HG03442 (cell line): Measurements from ENCODE around the gene TEX13B.
"Not testable (repeated sequence)": the region's sequence is repeated elsewhere in the genome, so short reads cannot be mapped to it uniquely, and the experiment has no call there.

Experiments used
- ATAC-seq: cut with Tn5 transposase; IDR thresholded peaks from one replicate; pipeline ENCODE4 v1.9.1; 2021; ENCODE audit warnings: mild to moderate bottlenecking, moderate library complexity; ENCODE audit not compliant: unreplicated experiment

Gene TEX13B

DNA sequence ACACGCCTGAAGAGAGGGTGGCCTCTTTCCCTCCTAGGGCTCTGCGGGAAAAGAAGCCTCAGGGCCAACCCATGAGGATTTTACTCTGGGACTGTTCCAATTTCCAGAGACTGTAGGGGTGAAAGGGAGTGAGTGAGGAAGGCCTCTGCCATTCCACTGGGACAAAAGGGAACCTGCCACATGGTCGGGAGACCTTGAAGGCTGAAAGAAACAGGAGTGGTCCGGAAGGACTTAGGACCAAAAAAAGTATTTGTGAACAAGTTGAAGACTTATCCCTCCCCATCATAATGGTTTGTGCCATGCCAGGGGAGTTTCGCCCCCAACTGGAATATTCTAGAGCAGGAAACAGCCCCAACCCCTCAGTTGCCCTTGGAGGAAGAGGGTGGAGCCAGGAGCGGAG lies at the start of gene TEX13B:
Gene TEX13B, minus strand, starts transcription at position 15 of the 400 bp plus-strand sequence. CDS start 243 bp downstream, outside the sequence.
- no peak for ATAC-seq

DNA sequence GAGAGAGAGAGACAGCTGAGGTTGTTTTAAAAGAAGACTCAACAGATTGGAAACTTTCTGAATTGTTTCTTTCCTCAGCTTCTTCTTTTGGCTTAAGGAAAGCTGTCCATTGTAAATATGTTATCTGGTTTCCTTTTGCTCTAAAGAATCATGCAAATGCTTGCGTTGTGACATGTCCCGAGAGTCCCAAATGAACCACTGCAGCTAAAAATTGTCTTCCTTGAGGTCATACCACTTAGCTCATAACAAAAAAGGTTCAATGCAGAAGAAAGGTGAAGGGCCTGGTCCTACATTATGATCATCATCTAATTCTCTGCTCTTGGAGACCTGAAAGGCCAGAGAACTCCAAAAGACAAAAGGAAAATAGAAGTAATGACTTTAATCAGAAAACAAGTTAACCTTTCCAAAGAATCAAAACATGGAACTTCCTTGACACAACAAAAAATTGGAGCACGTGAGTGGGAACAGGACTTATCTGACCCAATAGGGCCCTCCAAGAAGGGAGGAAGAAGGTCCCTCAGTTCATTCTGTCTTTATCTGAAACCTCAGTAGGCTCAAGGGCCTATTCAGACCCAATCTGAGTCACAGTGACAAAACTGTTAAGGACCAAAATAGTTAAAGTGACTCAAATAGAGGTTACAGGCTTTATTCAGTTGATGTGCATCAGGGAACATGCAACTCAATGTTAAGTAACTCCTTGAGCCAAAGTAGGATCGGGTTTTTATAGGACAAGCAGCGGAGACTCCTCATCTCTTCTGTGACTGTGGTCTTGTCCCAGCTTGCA lies 48.0 kb upstream of the TEX13B start:
- peak; percentile 81 for ATAC-seq

DNA sequence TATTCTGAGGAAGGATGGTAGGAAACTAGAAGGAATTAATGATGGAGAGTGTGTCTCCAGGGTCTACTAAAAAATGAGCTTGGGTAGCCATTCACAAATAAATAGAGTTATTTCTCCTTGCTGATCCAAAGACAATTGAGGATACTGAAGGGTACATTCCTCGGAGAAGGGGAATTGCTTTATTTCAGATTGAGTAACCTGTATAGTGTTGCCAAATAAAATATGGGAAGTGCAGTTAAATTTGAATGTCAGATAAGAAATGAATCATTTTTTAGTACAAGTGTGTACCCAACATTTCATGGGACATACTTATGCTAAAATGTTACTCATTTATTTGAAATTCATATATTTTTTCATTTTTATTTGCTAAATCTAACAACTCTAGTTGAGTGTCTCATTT lies 46.7 kb upstream of the TEX13B start:
- ATAC-seq = no peak

- no peak for ATAC-seq
These were observed 43.9 kb upstream of the TEX13B start for GRCh38 chrX:108025954-108026600.

GRCh38 chrX:108025376-108025775 lies 43.2 kb upstream of the TEX13B start:
- ATAC-seq = no peak

DNA sequence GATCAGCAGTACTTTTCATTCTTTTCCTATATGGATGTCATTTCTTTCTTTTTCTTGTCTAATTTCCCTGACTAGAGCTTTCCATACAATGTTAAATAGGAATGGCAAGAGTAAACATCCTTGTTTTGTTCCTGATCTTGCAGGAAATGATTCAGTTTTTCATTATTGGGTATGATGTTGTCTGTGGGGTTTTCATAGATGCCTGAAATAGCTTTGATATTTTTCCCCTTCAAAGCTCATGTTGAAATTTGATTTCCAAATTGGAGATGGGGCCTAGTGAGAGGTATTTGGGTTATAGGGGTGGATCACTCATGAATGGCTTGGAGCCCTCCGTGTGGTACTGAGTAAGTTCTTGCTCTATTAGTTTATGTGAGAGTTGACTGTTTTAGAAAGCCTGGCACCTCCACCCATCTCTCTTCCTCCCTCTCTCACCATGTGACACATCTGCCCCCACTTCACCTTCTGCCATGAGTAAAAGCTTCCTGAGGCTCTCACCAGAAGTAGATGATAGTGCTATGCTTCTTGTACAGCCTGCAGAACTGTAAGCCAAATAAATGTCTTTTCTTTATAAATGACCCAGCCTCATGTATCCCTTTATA lies 40.4 kb upstream of the TEX13B start:
- no peak for ATAC-seq

DNA sequence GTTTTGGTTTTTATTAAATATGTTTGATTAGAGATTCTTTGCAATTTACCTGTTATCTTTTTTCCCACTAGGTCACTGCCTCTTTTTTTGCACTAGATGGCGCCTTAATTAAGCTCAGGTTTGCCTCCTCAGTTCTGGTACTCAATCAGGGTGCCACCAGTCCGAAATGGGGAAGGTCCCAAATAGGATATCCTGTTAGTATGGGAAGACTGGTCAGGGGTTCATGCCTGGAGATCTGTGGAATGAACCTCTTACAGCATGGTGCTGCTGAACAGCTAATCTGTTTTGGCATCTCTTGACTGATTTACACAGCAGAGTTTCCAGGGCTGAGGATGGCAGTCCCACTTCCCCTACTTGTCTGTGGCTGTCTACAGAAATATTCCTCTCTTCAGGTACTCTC lies 38.5 kb upstream of the TEX13B start:
- no peak for ATAC-seq

DNA sequence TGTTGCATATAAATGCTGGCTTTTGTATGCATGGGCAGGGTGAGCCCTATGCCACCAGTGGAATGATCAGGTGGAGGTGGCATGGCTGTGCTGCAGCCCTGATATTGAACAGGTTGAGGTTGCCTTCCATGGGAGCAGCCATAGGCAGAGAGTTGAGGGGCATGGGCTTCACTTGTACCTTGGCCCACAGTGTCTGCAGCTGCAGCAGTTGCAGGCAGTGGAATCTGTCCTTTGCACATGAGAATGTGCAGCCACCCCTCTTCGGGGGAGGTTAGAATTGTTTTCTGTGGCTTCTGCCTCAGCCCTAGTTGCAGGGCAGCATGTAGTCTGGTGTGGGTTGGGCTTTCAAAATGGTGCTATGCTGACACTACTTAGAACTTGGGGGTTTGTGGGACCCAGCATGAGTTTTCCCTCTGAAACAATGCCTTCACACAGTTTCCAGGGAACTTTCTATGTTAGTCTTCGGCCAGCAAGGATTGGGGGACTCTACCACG lies 37.3 kb upstream of the TEX13B start:
- ATAC-seq = no peak

DNA sequence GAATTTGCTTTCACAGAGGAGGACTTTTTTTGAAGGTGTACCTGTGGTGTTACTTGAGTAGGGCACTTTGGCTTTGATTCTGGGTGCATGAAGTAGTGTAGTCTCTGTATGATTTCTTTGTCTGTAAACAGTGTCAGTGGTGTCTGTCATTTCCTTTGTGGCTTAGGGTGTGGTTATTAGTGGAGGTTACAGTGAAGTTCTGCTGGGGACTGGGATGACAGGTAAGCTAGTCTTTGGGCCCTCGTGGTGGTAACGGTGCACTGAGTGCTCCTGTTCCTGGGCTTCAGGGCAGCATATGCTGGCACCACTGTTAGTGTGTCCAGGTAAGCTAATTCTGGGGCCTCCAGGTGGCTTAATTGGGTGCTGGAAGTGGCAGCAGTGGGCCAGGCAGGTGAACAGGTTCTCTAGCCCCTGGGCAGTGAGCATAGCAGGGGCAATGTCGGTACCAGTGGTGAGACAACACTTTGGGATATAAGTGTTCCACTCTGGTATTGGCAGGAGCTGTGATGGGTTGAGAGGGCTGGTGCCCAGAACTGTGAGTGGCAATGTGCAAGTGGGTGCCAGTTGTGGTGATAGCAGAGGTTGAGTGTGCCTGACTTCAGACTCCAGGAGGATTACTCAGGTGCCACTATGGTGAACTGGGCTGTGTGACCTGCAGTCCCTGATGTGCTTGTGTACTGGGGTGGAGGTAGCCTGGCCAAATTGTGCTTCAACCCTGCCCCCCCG lies 36.6 kb upstream of the TEX13B start:
- ATAC-seq = peak; percentile 47

DNA sequence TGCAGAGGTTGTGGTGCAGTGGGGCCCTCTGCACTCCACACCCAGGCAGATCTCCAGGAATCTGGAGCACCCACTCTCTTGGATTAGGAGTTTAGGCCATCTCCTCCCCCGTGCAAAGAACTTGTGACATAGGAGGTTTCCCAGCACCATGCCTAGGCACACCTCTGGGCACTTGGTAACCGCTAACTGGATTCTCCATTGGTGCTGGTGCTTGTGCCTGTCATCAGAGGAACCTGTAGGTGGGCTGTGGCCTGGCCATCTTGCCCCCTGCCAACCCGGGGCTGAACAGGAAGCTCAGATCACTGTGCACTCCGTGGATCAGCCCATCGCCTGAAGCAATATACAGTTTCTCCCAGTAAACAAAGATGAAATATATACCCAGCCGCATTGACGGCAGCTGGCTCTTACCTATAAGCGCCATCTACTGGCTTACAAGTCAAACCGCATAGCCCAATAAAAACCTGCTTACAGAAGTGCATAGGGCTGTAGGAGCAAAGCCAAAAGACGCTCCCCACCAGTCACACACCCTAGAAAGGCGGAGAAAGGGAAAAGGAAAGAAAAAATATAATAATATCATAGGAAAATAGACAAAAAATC lies 19.1 kb upstream of the TEX13B start:
- peak; percentile 83 for ATAC-seq

GRCh38 chrX:108000751-108001150 lies 18.6 kb upstream of the TEX13B start:
- ATAC-seq = peak; percentile 40

DNA sequence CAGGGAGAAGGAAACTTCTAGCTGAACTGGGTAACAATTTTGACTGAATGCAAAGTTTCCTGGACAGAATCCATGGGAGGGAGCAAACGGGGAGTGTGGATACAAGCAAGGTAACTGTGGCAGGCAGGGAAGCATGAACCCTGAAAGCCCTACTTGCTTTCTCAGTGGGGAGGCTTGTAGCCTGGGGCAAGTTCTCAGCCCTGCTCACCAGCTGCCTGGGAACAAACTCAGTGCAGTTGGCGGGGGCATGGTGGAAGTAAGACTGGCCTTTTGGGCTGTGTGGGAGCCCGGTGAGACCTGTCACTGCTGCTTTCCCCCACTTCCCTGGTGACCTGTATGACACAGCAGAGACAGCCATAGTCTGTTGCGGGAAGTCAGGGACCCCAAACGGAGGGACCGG lies 14.0 kb upstream of the TEX13B start:
- no peak for ATAC-seq

DNA sequence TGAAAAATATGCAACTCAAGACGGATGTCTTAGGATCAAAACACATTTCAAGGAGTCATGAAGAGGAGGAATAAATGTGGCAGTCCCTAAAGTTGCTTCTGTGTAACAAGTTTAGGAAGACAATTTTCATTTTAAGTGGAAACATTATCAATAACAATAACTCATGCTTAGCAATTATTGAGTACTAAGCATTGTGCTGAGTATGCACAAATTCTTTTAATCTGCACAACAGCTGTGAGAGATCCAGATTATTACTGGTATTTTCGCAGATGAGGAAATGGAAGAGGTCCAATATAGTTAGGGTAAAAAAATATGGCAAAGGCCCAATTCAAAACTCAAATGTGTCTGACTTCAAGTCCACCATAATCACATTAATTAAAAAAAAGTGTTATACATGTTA lies 2.9 kb upstream of the TEX13B start:
- no peak for ATAC-seq

- ATAC-seq = no peak
These were observed 2.6 kb downstream of the TEX13B start for GRCh38 chrX:107979534-107979933.

- no peak for ATAC-seq
These were observed 3.4 kb downstream of the TEX13B start for GRCh38 chrX:107978707-107979307.

DNA sequence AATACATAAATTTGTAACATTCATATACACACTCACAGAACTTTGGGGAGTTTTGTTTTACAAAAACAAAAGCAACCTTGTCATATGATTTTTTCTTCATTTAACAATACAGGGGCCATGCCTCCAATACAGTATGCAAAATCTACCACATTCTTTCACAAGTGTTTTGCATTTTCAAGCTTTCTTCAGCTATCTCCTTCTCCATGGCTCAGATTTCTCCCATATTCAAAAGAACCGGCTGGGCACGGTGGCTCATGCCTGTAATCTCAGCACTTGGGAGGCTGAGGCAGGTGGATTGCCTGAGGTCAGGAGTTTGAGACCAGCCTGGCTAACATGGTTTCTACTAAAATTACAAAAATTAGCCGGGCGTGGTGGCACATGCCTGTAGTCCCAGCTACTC lies 4.1 kb downstream of the TEX13B start:
- ATAC-seq = no peak

DNA sequence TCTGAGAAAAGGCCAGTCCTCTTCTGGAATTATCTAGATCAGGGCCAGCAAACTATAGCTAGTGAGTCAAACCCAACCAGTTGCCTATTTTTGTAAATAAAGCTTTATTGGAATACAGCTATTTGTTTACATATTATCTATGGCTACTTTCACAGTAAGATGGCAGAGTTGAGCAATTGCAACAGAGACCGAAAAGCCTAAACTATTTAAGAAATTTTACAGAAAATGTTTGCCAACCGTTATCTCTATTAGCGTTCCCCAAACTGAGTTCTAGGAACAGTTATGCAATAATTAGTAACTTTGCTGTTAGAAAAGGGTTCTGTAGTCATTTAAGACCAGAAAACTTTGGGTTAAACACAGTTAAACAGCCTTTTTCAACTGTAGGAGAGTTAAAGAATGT lies 10.5 kb downstream of the TEX13B start:
- no peak for ATAC-seq

DNA sequence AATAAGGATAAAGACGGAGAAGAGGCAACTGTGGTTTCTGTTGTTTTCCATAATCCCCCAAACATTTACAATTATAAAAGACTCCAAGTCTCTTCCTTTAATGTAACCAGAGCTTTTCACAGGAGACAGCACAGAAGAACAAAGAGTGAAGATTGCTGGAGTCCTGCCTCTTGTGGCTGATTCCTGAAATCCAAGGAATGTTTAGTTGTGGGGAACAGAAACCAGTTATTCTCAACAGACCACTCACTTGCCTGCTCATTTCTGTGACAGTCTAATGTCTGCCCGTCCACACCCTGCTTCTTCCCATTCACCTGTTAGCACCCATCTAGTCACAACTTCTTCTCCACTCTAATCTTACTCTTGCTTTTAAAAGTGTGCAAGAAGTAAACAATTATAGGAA lies 12.1 kb downstream of the TEX13B start:
- ATAC-seq = no peak

GRCh38 chrX:107968623-107969022 lies 13.5 kb downstream of the TEX13B start:
- ATAC-seq = no peak

DNA sequence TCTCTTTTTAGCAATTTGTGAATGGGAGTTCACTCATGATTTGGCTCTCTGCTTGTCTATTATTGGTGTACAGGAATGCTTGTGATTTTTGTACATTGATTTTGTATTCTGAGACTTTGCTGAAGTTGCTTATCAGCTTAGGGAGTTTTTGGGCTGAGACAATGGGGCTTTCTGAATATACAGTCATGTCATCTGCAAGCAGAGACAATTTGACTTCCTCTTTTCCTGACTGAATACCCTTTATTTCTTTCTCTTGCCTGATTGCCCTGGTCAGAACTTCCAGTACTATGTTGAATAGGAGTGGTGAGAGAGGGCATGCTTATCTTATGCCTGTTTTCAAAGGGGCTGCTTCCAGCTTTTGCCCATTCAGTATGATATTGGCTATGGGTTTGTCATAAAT lies 26.8 kb downstream of the TEX13B start:
- ATAC-seq = not testable (repeated sequence)
